ENCODE results near the gene TUT7. TPM values are rescaled to one million over a fixed set of nuclear protein-coding genes. Genes with fewer than 3 reads are reported as not detected.

The TUT7 gene
- total and polyA plus RNA-seq, 2 experiments from 2014 or later, result 21.4 to 23.8 TPM

- TF ChIP-seq, protein P1, sequence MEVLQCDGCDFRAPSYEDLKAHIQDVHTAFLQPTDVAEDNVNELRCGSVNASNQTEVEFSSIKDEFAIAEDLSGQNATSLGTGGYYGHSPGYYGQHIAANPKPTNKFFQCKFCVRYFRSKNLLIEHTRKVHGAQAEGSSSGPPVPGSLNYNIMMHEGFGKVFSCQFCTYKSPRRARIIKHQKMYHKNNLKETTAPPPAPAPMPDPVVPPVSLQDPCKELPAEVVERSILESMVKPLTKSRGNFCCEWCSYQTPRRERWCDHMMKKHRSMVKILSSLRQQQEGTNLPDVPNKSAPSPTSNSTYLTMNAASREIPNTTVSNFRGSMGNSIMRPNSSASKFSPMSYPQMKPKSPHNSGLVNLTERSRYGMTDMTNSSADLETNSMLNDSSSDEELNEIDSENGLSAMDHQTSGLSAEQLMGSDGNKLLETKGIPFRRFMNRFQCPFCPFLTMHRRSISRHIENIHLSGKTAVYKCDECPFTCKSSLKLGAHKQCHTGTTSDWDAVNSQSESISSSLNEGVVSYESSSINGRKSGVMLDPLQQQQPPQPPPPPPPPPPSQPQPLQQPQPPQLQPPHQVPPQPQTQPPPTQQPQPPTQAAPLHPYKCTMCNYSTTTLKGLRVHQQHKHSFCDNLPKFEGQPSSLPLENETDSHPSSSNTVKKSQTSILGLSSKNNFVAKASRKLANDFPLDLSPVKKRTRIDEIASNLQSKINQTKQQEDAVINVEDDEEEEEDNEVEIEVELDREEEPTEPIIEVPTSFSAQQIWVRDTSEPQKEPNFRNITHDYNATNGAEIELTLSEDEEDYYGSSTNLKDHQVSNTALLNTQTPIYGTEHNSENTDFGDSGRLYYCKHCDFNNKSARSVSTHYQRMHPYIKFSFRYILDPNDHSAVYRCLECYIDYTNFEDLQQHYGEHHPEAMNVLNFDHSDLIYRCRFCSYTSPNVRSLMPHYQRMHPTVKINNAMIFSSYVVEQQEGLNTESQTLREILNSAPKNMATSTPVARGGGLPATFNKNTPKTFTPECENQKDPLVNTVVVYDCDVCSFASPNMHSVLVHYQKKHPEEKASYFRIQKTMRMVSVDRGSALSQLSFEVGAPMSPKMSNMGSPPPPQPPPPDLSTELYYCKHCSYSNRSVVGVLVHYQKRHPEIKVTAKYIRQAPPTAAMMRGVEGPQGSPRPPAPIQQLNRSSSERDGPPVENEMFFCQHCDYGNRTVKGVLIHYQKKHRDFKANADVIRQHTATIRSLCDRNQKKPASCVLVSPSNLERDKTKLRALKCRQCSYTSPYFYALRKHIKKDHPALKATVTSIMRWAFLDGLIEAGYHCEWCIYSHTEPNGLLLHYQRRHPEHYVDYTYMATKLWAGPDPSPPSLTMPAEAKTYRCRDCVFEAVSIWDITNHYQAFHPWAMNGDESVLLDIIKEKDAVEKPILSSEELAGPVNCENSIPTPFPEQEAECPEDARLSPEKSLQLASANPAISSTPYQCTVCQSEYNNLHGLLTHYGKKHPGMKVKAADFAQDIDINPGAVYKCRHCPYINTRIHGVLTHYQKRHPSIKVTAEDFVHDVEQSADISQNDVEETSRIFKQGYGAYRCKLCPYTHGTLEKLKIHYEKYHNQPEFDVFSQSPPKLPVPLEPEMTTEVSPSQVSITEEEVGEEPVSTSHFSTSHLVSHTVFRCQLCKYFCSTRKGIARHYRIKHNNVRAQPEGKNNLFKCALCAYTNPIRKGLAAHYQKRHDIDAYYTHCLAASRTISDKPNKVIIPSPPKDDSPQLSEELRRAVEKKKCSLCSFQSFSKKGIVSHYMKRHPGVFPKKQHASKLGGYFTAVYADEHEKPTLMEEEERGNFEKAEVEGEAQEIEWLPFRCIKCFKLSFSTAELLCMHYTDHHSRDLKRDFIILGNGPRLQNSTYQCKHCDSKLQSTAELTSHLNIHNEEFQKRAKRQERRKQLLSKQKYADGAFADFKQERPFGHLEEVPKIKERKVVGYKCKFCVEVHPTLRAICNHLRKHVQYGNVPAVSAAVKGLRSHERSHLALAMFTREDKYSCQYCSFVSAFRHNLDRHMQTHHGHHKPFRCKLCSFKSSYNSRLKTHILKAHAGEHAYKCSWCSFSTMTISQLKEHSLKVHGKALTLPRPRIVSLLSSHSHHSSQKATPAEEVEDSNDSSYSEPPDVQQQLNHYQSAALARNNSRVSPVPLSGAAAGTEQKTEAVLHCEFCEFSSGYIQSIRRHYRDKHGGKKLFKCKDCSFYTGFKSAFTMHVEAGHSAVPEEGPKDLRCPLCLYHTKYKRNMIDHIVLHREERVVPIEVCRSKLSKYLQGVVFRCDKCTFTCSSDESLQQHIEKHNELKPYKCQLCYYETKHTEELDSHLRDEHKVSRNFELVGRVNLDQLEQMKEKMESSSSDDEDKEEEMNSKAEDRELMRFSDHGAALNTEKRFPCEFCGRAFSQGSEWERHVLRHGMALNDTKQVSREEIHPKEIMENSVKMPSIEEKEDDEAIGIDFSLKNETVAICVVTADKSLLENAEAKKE (CRISPR knock-in tag; IDR thresholded peaks at IDR 0.05), result no peak
- TF ChIP-seq CREB1 (CRISPR knock-in tag; IDR thresholded peaks at IDR 0.05; ENCODE audit: low read depth) (no peak), ZNF114 (CRISPR knock-in tag; IDR thresholded peaks at IDR 0.05) (no peak), EZH2phosphoT487 (IDR thresholded peaks at IDR 0.05; ENCODE audit: unreplicated experiment) (no peak), STAT1 (IDR thresholded peaks at IDR 0.05; ENCODE audit: unreplicated experiment) (no peak)
- TF ChIP-seq, protein P2, sequence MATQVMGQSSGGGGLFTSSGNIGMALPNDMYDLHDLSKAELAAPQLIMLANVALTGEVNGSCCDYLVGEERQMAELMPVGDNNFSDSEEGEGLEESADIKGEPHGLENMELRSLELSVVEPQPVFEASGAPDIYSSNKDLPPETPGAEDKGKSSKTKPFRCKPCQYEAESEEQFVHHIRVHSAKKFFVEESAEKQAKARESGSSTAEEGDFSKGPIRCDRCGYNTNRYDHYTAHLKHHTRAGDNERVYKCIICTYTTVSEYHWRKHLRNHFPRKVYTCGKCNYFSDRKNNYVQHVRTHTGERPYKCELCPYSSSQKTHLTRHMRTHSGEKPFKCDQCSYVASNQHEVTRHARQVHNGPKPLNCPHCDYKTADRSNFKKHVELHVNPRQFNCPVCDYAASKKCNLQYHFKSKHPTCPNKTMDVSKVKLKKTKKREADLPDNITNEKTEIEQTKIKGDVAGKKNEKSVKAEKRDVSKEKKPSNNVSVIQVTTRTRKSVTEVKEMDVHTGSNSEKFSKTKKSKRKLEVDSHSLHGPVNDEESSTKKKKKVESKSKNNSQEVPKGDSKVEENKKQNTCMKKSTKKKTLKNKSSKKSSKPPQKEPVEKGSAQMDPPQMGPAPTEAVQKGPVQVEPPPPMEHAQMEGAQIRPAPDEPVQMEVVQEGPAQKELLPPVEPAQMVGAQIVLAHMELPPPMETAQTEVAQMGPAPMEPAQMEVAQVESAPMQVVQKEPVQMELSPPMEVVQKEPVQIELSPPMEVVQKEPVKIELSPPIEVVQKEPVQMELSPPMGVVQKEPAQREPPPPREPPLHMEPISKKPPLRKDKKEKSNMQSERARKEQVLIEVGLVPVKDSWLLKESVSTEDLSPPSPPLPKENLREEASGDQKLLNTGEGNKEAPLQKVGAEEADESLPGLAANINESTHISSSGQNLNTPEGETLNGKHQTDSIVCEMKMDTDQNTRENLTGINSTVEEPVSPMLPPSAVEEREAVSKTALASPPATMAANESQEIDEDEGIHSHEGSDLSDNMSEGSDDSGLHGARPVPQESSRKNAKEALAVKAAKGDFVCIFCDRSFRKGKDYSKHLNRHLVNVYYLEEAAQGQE (IDR thresholded peaks at IDR 0.05; ENCODE audit: unreplicated experiment), result no peak
These were observed 654 bp upstream of the TUT7 start (continued) for GRCh38 chr9:86354818-86355309.

Measured in GM23338 (cell line).